NT2/D1 (cell line): ENCODE measurements around the gene FOXP1.

Experiments used
- SUZ12 ChIP-seq: IDR thresholded peaks from 2 replicates; pipeline ENCODE4 v1.6.1; 2011; ENCODE audit not compliant: insufficient read length, insufficient read depth; ENCODE audit errors: extremely low read depth
- YY1 ChIP-seq: IDR thresholded peaks from 2 replicates; pipeline ENCODE4 v1.6.1; 2011; ENCODE audit not compliant: insufficient read length, insufficient read depth
- ZNF274 ChIP-seq: IDR thresholded peaks from 2 replicates; pipeline ENCODE4 v1.6.1; 2011; ENCODE audit warnings: mild to moderate bottlenecking, low read depth, low read length

DNA sequence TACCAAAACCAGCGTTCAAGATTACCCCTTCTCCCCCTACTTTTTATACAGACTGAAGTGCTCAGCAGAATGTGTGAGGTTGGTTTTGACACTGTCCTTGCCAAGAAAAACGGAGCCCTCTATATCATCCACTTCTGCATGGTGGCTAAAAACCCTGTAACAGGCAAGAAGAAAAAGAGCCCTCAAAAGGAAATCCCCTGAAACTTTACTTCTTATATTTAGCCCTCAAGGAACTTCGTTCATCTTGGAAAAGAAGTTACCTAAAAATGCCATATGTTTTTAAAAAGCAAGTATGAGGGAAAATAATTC, 473.6 kb downstream of the FOXP1 start:
- TF ChIP-seq YY1 (no peak), SUZ12 (no peak), ZNF274 (no peak)
